Peyer's patch (tissue), 4 donors: ENCODE data around the gene HSDL2.

Source experiments
- POLR2A ChIP-seq, 2 donors: fragments of 450-650 bp; IDR thresholded peaks; one replicate each; pipeline ENCODE4 v1.5.1; 2017; ENCODE audit warnings: antibody characterized with exemption in 2 of 2, mild to moderate bottlenecking in 2 of 2, moderate library complexity in 2 of 2
- TF ChIP-seq, protein P1 (sequence below), 6 experiments: fragments of 450-650 bp in 4 of 6; fragments of 200-600 bp in 2 of 6; sonication (generic) in 1 of 6; IDR thresholded peaks; one replicate each; pipeline ENCODE4 v1.5.1; 2017 to 2019; ENCODE audit warnings: antibody characterized with exemption in 6 of 6, mild to moderate bottlenecking in 3 of 6, moderate library complexity in 1 of 6

DNA sequence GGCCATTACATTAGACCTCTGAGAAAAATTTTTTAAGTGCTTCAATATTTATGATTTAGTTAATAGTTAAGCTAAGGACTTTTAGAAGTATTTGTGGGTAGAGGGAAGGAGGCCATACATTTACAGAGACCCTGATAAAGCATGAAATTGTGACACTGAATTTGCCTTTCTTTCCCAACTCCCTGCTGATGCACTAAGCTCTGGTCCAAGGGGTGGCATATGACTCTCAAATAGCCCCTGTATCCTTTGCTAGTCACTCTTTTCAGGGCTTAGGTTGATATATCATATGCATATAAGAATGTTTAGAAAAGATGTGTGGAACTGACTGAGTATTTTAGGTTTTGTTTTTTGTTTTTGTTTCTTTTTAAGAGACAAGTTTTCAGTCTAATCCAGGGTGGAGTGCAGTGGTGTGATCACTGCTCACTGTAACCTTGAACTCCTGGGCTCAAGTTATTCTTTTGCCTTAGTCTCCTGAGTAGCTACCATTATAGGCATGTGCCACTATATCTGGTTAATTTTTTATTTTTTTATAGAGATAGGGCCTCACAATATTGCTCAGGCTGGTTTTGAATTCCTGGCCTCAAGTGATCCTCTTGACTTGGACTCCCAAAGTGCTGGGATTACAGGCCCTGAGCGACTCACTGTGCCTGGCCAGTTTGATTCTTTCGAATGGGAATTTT is 127.2 kb downstream of the HSDL2 start:
- TF ChIP-seq POLR2A (IDR thresholded peaks at IDR 0.05), result no peak
- TF ChIP-seq, protein P1, sequence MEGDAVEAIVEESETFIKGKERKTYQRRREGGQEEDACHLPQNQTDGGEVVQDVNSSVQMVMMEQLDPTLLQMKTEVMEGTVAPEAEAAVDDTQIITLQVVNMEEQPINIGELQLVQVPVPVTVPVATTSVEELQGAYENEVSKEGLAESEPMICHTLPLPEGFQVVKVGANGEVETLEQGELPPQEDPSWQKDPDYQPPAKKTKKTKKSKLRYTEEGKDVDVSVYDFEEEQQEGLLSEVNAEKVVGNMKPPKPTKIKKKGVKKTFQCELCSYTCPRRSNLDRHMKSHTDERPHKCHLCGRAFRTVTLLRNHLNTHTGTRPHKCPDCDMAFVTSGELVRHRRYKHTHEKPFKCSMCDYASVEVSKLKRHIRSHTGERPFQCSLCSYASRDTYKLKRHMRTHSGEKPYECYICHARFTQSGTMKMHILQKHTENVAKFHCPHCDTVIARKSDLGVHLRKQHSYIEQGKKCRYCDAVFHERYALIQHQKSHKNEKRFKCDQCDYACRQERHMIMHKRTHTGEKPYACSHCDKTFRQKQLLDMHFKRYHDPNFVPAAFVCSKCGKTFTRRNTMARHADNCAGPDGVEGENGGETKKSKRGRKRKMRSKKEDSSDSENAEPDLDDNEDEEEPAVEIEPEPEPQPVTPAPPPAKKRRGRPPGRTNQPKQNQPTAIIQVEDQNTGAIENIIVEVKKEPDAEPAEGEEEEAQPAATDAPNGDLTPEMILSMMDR (IDR thresholded peaks at IDR 0.05), result no peak
